PC-9 (cell line): Measurements from ENCODE around the gene ERI3. TPM values are rescaled to one million over a fixed set of nuclear protein-coding genes. Genes with fewer than 3 reads are reported as not detected.
"Not testable (repeated sequence)": the region's sequence is repeated elsewhere in the genome, so short reads cannot be mapped to it uniquely, and the experiment has no call there.

ENCODE experiments used
- BruUV-seq: library from RNA; stranded (reverse); fragments of 400-500 nt; replicated peaks from 2 replicates; lab custom pipeline; 2021; lab: Mats Ljungman, UMichigan
- CTCF ChIA-PET: fragments of 300-600 bp; sonication (Branson Sonifier 250); formaldehyde crosslinking; loops from one replicate; lab custom pipeline; 2022; ENCODE audit warnings: antibody characterized with exemption; lab: Charles Lee
- POLR2A ChIA-PET: fragments of 300-600 bp; sonication (Branson Sonifier 250); formaldehyde crosslinking; loops from one replicate; lab custom pipeline; 2022; ENCODE audit warnings: antibody characterized with exemption; ENCODE audit not compliant: unreplicated experiment; lab: Charles Lee
- DNase-seq, 2 experiments: peaks; one replicate each; pipeline versions ENCODE4 v3.0.0 to v3.0.0-alpha.2; 2015 to 2022; ENCODE audit warnings: mixed read lengths in 1 of 2
- H2AFZ ChIP-seq: fragments of 200-600 bp; sonication (generic); 2 replicates; pipeline ENCODE4 v1.8.1; 2017; ENCODE audit warnings: antibody characterized with exemption
- H3F3A ChIP-seq: fragments of 200-600 bp; sonication (generic); 2 replicates; pipeline ENCODE4 v1.8.1; 2017; ENCODE audit warnings: antibody characterized with exemption, mild to moderate bottlenecking, low read depth; ENCODE audit not compliant: insufficient read depth
- H3K27ac ChIP-seq: fragments of 200-600 bp; sonication (generic); 2 replicates; pipeline ENCODE4 v1.6.1; 2016; ENCODE audit warnings: mixed run types
- H3K27me3 ChIP-seq: fragments of 200-600 bp; sonication (generic); 2 replicates; pipeline ENCODE4 v1.6.1; 2016; ENCODE audit warnings: low read depth, mixed run types; ENCODE audit not compliant: insufficient read depth
- H3K36me3 ChIP-seq: fragments of 200-600 bp; sonication (generic); 2 replicates; pipeline ENCODE4 v1.6.1; 2016; ENCODE audit warnings: low read depth, mixed run types
- H3K4me1 ChIP-seq: fragments of 200-600 bp; sonication (generic); replicated peaks from 2 replicates; pipeline ENCODE4 v1.6.1; 2016; ENCODE audit warnings: mixed run types; ENCODE audit not compliant: insufficient read depth
- H3K4me2 ChIP-seq: fragments of 200-600 bp; sonication (generic); 2 replicates; pipeline ENCODE4 v1.6.1; 2017; ENCODE audit warnings: mixed run types
- H3K4me3 ChIP-seq: fragments of 200-600 bp; sonication (generic); 2 replicates; pipeline ENCODE4 v1.6.1; 2016; ENCODE audit warnings: mixed run types
- H3K79me2 ChIP-seq: fragments of 200-600 bp; sonication (generic); 2 replicates; pipeline ENCODE4 v1.6.1; 2017; ENCODE audit warnings: low read depth, mixed run types
- H3K9me2 ChIP-seq: fragments of 200-600 bp; sonication (generic); 2 replicates; pipeline ENCODE4 v1.8.1; 2017; ENCODE audit warnings: mild to moderate bottlenecking; ENCODE audit not compliant: insufficient read depth
- H3K9me3 ChIP-seq: fragments of 200-600 bp; sonication (generic); 2 replicates; pipeline ENCODE4 v1.8.1; 2016; ENCODE audit warnings: low read depth; ENCODE audit not compliant: insufficient read depth
- H4K20me1 ChIP-seq: fragments of 200-600 bp; sonication (generic); 2 replicates; pipeline ENCODE4 v1.8.1; 2017; ENCODE audit not compliant: insufficient read depth
- CTCF ChIP-seq: fragments of 200-600 bp; sonication (generic); conservative IDR thresholded peaks from 2 replicates; pipeline ENCODE4 v1.6.1; 2017; ENCODE audit warnings: mixed run types, antibody characterized with exemption, mild to moderate bottlenecking, moderate library complexity
- EZH2 ChIP-seq: fragments of 200-600 bp; sonication (generic); IDR thresholded peaks from 2 replicates; pipeline ENCODE4 v1.8.0; 2017; ENCODE audit warnings: antibody characterized with exemption, low read depth
- intact Hi-C: fragments of 100-400 bp; cut with micrococcal nuclease; formaldehyde crosslinking; loops from one replicate; pipeline ENCODE4 v1.10.0; 2022; ENCODE audit not compliant: unreplicated experiment
- total RNA-seq: library from RNA; stranded (reverse); gene quantifications from 2 replicates; pipeline ENCODE4 v1.2.3, GENCODE V29; 2021

The ERI3 gene
- total RNA-seq, 1 experiment from 2014 or later, result 120 TPM

GRCh38 chr1:44212355-44213221 is 142.5 kb downstream of the ERI3 start:
- Histone ChIP-seq H3K4me3 (peak overlapping the region; percentile 86), H3F3A (peaks cover 14% of the 10 kb centered on the region; the same call in 1 of the 2 replicates), H3K27me3 (no peaks in the 10 kb centered on the region), H3K9me3 (no peaks in the 10 kb centered on the region), H4K20me1 (no peaks in the 10 kb centered on the region), H3K4me2 (peak overlapping the region; percentile 94), H3K9me2 (no peaks in the 10 kb centered on the region; the same call in 1 of the 2 replicates), H3K4me1 (peaks cover 17% of the 10 kb centered on the region; the same call in 1 of the 2 replicates), H3K27ac (peak overlapping the region; percentile 13; the same call in 1 of the 2 replicates), H3K36me3 (no peaks in the 10 kb centered on the region), H3K79me2 (peaks cover 11% of the 10 kb centered on the region), H2AFZ (peak overlapping the region; percentile 91)
- ChIA-PET CTCF (interaction anchor here (0.5 to 1.0 kb wide), 3 partner anchors 8 to 166 kb away, joined by 3 to 5 read pairs (median 4); no protein-coding TSS in a partner anchor), POLR2A (interaction anchor here (0.5 to 0.7 kb wide), 6 partner anchors 11 to 662 kb away, joined by 3 to 4 read pairs (median 4); no protein-coding TSS in a partner anchor)
- TF ChIP-seq EZH2, result no peak
- no peak for TF ChIP-seq CTCF
- BruUV-seq, result TSS peak; percentile 64
- intact Hi-C loops, result loop anchor here (5.0 kb wide), 1 partner anchor 205 kb away; no protein-coding TSS in a partner anchor
- no peak for DNase-seq

- no peak for DNase-seq
- no TSS peak for BruUV-seq
- peaks cover 11% of the 10 kb centered on the region for H3K79me2 ChIP-seq
- no peak overlapping the region for H3K4me3 ChIP-seq
- CTCF ChIA-PET, result no interaction called here
- H3F3A ChIP-seq, result peaks cover 7% of the 10 kb centered on the region; the same call in 1 of the 2 replicates
- POLR2A ChIA-PET, result no interaction called here
- TF ChIP-seq CTCF (no peak), EZH2 (no peak)
- H4K20me1 ChIP-seq, result no peaks in the 10 kb centered on the region
- H3K9me2 ChIP-seq, result no peaks in the 10 kb centered on the region; the same call in 1 of the 2 replicates
- no peak overlapping the region for H3K4me2 ChIP-seq
- no peak overlapping the region for H2AFZ ChIP-seq
- H3K27ac ChIP-seq, result no peak overlapping the region
- intact Hi-C loops, result loop anchor here (5.0 kb wide), 1 partner anchor 203 kb away; no protein-coding TSS in a partner anchor
- H3K9me3 ChIP-seq, result no peaks in the 10 kb centered on the region
- peaks cover 17% of the 10 kb centered on the region; the same call in 1 of the 2 replicates for H3K4me1 ChIP-seq
- H3K36me3 ChIP-seq, result no peaks in the 10 kb centered on the region
- no peaks in the 10 kb centered on the region for H3K27me3 ChIP-seq
Measured at GRCh38 chr1:44210595-44210994, 144.5 kb downstream of the ERI3 start.

- H3K9me3 ChIP-seq, result no peaks in the 10 kb centered on the region
Measured at GRCh38 chr1:44208226-44208625, 146.8 kb downstream of the ERI3 start.

GRCh38 chr1:44206545-44206944 is 148.5 kb downstream of the ERI3 start:
- H3K9me3 ChIP-seq, H3K27ac ChIP-seq, H3K4me1 ChIP-seq, H3F3A ChIP-seq, H3K36me3 ChIP-seq, H3K9me2 ChIP-seq, POLR2A ChIA-PET, H4K20me1 ChIP-seq, H3K79me2 ChIP-seq, CTCF ChIA-PET, intact Hi-C loops, H2AFZ ChIP-seq, H3K4me3 ChIP-seq, DNase-seq, BruUV-seq, H3K27me3 ChIP-seq, H3K4me2 ChIP-seq: not testable (repeated sequence)

More at GRCh38 chr1:44208226-44208625, 146.8 kb downstream of the ERI3 start:
- no peak for DNase-seq
- peaks cover 11% of the 10 kb centered on the region; the same call in 1 of the 2 replicates for H3K4me1 ChIP-seq
- ChIA-PET CTCF (interaction anchor here (0.6 kb wide), 2 partner anchors 74 to 132 kb away, joined by 4 to 10 read pairs; no protein-coding TSS in a partner anchor), POLR2A (no interaction called here)
- intact Hi-C loops, result no loop called here
- H3K9me2 ChIP-seq, result no peaks in the 10 kb centered on the region; the same call in 1 of the 2 replicates
- no peak overlapping the region for H3K27ac ChIP-seq
- TF ChIP-seq CTCF, result no peak
- no peak for TF ChIP-seq EZH2
- H3K36me3 ChIP-seq, result no peaks in the 10 kb centered on the region
- no peaks in the 10 kb centered on the region for H3K27me3 ChIP-seq
- no peak overlapping the region for H2AFZ ChIP-seq
- H3K4me2 ChIP-seq, result no peak overlapping the region
- no peaks in the 10 kb centered on the region for H3F3A ChIP-seq
- no peaks in the 10 kb centered on the region for H4K20me1 ChIP-seq
- no peak overlapping the region for H3K4me3 ChIP-seq
- BruUV-seq, result no TSS peak
- no peaks in the 10 kb centered on the region for H3K79me2 ChIP-seq
